ENCODE results near the gene KISS1.

KISS1 gene

DNA sequence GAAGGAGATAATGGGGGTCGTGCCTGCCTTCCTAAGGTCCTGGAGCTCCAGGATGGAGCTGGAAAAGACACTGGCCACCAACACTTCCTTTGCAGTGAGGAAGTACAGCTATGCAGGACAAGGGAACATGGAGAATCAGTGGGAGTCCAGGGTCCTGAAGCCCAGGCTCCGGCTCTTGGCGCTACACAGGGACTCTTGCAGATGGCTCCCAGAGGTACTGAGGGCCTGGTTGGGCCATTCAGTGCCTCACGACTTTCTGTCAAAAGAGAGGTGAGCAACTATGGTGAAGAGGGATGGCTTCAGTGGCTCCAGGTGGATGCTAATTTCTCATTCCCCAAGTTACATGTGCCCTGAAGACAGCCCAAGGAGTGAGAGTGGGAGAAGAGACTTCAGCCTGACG lies 42.6 kb downstream of the KISS1 start:
- DNase-seq: no peak

- no peak for DNase-seq
Measured at GRCh38 chr1:204152310-204153044, 43.8 kb downstream of the KISS1 start.

- DNase-seq: peak in 2 of 4 experiments; percentile 29 to 30
Measured at GRCh38 chr1:204151552-204152309, 44.6 kb downstream of the KISS1 start, which contains the start of gene ETNK2. TSS of gene ETNK2 (minus strand) at chr1:204152044. CDS start at chr1:204151852, 192 bp downstream.

GRCh38 chr1:204150702-204151551 lies 45.4 kb downstream of the KISS1 start:
- no peak for DNase-seq

GRCh38 chr1:204149635-204150565 lies 46.4 kb downstream of the KISS1 start:
- no peak for DNase-seq

DNA sequence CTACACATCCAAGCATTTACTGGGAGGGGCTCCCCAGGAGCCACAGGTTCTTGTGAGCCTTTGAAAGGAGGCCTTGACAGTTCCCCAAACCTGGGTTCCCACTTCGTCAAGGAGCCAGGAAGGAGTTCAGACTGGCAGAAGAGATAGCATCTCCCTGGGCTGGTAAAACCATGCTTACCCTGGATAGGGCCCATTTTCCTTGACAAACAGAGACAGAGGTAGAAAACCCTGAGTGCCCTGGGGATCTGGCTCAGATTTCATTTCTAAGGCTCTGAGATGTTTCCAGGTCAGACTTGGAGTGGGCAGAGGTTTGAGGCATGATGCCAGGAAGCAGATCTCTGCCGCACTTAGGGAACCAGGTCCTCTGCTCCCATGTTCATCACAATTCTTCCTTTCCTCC lies 47.2 kb downstream of the KISS1 start:
- no peak for DNase-seq

GRCh38 chr1:204147406-204148383 lies 48.6 kb downstream of the KISS1 start:
- DNase-seq: no peak

DNA sequence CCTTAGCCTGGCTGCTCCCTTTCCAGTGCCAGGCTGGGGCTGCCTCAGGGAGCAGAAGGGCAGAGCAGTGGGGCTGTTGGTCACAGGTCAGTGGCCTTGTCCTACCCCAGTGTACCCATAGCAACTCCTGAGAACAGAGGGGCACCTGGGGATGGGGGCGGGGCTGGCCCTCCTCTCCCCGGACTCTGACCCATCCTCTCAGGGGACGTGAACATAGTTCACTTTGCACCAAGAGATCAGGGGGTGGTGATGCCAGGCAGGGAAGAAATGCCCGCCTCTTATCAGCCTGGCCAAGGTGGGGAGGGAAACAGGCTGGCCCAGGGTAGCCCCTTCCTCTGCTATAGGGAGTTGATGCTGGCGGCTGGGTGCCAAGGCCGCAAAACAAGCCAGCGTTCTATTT lies 49.3 kb downstream of the KISS1 start:
- DNase-seq: no peak

GRCh38 chr1:204146309-204146708 lies 50.0 kb downstream of the KISS1 start:
- DNase-seq: no peak

GRCh38 chr1:204145033-204145504 lies 51.2 kb downstream of the KISS1 start:
- no peak for DNase-seq

- DNase-seq: no peak
Measured at GRCh38 chr1:204143276-204144041, 52.8 kb downstream of the KISS1 start.

DNA sequence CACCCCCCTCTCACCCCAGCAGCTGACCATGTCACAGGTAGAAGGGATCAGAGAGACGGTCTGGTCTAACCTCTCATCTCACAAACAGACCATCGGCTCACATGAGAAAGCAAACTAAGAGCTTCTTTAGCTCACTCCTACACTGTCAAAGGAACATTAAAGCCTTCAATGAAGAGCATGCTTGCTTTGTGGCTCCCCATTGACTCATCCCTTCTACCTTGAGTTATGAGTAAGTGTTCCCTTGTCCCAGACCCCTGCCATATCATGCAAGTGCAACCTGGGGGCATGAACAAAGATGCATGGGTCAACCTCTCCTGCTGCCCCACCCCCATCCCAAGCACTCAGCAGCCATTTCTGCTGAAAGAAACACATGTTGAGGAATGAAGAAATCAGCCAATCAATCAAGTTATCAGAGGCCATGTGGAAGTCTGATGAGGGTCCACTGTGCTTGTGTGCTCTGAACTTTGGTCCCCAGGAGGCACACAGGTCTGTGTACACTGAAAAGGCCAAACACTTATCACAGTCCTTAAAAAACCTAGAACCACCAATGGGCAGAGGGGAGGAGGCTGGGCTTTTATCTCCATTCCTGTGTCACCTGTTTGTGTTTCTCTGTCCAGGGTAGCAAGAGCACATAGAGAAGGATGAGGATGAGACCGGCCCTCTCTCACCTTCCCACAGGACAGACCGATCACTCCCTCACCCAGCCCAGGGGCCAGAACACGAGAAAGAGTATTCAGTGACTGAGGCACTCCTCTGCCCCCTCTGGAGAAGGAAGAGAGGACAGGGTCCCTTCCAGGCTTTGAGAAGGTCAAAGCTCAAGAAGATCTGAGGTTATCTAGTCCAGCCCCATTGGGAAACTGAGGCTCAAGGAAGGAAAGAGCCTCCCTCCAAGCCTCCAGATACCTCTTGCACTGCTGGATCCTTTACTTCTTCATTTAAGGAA lies 54.0 kb downstream of the KISS1 start:
- no peak for DNase-seq

GRCh38 chr1:204141131-204141530 lies 55.2 kb downstream of the KISS1 start:
- DNase-seq: no peak
